ENCODE measurements around the gene PPP2R3C.
A peak's percentile ranks its signal among the peaks of the same experiment; 100 is the strongest.
"Not testable (repeated sequence)": the region's sequence is repeated elsewhere in the genome, so short reads cannot be mapped to it uniquely, and the experiment has no call there.

Gene PPP2R3C

GRCh38 chr14:35124127-35124526 is 2.3 kb upstream of the PPP2R3C start:
- DNase-seq (ENCODE audit: low spot score), result no peak

- DNase-seq (ENCODE audit: low spot score), result no peak
Observed at GRCh38 chr14:35123388-35123703, 1.6 kb upstream of the PPP2R3C start.

- DNase-seq (ENCODE audit: low spot score), result peak; percentile 26
Observed at GRCh38 chr14:35122696-35123387, 1.1 kb upstream of the PPP2R3C start.

DNA sequence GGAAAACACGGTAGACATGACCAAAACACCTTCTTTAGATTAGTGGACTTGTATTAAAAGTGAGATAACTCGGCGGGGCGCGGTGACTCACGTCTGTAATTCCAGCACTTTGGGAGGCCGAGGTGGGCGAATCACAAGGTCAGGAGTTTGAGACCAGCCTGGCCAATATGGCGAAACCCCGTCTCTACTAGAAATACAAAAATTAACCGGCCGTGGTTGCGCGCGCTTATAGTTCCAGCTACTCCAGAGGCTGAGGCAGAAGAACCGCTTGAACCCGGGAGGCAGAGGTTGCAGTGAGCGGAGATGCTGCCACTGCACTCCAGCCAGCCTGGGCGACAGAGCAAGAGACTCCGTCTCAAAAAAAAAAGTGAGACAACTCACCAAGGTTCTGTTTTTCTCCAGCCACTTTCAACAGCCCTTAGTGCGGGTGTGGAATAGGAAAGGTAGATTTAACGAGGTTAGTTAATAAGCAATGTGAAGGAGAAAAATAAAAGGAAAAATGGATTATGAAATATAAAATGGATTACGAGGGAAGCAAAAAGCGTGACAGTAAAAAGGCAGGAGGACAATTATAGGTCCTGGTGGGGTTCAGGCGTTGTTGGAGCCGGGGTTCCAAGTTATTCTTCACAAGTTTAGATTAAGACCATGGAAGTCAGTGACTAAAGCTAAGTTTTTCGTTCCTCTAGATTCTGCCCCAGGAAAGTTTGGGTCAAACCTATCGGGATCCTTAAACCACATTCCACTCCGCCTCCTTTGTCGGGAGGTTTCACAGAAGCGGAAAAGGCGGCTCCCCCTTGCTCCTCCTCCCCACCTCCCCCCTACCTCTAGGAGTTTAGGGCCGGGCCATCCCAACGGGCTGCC is 534 bp downstream of the PPP2R3C start:
- no peak for DNase-seq (ENCODE audit: low spot score)

GRCh38 chr14:35117112-35117511 is 4.7 kb downstream of the PPP2R3C start:
- DNase-seq (ENCODE audit: low spot score), result no peak

DNA sequence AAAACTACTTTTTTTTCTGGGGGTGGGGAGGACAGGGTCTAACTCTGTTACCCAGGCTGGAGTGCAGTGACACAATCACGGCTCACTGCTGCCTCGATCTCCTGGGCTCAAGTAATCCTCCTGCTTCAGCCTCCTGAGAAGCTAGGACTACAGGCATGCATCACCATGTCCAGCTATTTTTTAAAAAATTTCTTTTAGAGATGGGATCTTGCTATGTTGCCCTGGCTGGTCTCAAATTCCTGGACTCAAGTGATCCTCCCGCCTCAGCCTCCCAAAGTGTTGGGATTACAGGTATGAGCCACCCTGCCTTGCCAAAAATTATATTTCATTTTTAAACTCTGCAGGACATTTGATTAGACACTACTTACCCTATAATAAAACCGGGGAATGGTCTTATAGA is 5.5 kb downstream of the PPP2R3C start:
- no peak for DNase-seq (ENCODE audit: low spot score)

- no peak for DNase-seq (ENCODE audit: low spot score)
Observed at GRCh38 chr14:35114036-35114435, 7.8 kb downstream of the PPP2R3C start.

DNA sequence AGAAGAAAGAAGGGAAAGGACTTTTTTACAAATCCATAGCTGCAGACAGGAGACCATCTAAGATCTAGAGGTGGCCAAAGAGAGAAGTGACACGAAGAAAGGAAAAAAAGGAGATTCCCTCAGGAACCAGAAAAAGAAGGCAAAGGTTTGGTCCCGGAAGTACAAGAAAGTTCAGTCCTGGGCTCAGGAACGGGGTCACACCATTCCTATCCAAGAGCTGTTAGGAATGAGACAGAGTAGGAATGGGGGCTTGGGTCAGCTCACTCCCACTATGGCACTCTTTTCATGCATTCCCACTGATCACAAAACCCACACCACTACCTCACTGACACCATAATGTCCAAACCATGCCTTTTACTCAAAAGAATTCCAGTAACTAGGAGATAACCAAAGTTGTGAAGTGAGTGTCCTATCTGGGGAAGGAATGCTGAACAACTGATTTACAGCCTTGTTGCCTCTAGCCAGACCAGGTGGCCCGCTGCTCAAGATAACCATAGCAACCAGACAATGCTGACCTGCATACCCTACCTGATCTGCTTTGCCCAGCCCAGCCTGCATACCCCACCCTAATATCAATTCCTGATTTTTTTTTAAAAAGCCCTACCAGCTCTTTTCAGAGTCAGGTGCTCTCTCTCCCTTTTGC is 8.4 kb downstream of the PPP2R3C start:
- no peak for DNase-seq (ENCODE audit: low spot score)

DNA sequence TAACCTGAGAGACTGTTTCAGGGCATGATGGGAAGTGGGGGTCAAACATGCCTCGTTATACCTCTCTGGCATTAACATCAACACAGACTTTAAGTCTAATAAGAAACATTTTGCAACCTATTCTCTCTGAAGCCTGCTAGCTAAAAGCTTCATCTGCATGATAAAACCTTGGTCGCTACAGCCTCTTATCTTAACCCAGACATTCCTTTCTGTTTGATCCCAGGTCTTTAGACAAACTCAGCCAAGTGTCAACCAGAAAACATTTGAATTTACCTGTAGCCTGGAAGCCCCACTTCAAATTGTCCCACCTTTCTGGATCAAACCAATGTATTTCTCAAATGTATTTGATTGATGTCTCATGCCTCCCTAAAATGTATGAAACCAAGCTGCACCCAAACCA is 9.1 kb downstream of the PPP2R3C start:
- DNase-seq (ENCODE audit: low spot score), result no peak

- no peak for DNase-seq (ENCODE audit: low spot score)
Observed at GRCh38 chr14:35107866-35108265, 13.9 kb downstream of the PPP2R3C start.

GRCh38 chr14:35094645-35095044 is 27.1 kb downstream of the PPP2R3C start:
- not testable (repeated sequence) for DNase-seq (ENCODE audit: low spot score)

DNA sequence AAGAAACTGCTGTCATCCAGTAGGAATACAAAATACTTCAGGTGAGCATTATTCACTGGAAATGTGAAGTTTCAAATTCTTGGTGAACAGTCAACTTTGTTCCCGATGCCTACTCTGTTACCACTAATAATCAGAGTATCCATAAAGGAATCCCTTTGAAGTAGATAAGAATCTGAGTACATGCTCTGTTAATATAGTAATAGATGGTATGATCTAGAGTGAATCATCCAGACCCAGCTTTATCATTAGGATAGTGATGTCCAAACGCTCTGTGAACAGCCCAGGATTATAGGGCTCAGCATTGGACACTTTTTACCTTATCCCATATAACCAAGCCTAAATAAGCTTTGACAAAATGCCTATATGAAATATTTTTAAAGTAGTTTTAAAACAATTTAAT is 33.3 kb downstream of the PPP2R3C start:
- DNase-seq (ENCODE audit: low spot score), result no peak

- DNase-seq (ENCODE audit: low spot score), result peak; percentile 42
Observed at GRCh38 chr14:35085441-35085840, 36.3 kb downstream of the PPP2R3C start.

DNA sequence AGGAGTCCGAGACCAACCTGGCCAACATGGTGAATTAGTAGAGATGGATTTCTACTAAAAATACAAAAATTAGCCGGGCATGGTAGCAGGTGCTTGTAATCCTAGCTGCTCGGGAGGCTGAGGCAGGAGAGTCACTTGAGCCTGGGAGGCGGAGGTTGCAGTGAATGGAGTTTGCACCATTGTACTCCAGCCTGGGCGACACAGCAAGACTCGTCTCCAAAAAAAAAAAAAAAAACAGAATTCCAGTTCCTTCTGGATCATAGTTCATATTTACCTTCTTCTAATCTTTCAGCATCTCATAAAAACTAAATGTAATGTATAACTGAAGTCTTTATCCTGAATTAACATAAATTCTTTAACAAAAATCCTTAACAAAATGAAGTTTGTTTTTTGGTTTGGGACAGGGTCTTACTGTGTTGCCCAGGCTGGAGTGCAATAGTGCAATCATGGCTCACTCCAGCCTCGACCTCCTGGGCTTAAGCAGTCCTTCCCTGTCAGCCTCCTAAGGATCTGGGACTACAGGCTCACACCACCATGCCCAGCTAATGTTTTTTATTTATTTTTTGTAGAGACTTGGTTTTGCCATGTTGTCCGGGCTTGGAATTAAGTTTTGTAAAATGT is 38.1 kb downstream of the PPP2R3C start:
- DNase-seq (ENCODE audit: low spot score), result no peak

GRCh38 chr14:35079742-35080141 is 42.0 kb downstream of the PPP2R3C start:
- no peak for DNase-seq (ENCODE audit: low spot score)

DNA sequence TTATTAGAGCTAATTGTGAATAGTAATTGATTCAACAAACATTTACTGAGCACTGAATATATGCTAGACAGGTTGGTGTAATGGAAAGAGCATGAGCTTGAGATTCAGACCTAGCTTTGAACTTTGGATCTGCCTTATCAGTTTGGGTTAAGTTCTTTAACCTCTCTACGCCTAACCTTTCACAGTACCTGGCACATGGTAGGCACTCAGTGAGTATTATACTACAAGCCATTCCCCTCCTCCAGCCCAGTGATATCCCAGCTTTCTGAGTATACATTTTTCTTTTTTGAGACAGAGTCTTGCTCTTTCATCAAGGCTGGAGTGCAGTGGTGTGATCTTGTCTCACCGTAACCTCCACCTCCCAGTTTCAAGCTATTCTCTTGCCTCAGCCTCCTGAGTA is 43.7 kb downstream of the PPP2R3C start:
- DNase-seq (ENCODE audit: low spot score), result no peak

GRCh38 chr14:35073486-35073885 is 48.3 kb downstream of the PPP2R3C start:
- DNase-seq (ENCODE audit: low spot score), result no peak

- no peak for DNase-seq (ENCODE audit: low spot score)
Observed at GRCh38 chr14:35072226-35072625, 49.6 kb downstream of the PPP2R3C start.

DNA sequence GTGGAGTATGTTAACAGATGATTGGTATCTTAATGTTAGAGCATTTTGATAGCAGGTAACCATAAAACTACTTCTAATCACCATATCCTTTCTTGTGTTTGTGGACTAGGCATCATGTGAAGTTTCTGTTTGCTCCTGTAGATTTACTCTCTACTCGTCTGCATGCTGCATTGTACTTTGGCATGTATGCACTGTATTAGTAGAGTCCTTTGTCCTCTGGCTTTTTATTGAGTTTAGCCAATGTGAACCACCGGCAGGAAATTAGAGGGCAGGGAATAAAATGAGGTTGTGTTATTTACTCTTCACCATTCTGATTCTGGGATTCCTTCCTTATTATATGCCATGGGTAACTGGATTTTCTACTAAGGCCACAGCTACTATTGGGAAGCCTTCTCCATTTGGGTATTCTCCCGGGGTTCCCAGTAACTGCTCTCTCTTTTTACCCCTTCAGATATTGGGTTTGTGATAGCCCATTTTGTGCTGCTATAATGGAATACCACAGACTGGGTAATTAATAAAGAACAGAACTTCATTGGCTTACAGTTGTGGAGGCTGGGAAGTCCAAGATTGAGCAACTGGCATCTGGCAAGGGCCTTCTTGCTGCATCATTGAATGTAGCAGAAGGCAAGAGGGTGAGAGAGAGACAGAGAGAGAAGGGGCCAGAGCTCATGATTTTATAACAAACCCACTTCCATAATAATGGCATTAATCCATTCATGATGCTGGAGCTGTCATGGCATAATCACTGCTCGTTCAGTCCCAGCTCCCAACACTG is 53.4 kb downstream of the PPP2R3C start:
- no peak for DNase-seq (ENCODE audit: low spot score)

GRCh38 chr14:35065731-35066130 is 56.1 kb downstream of the PPP2R3C start:
- not testable (repeated sequence) for DNase-seq (ENCODE audit: low spot score)

DNA sequence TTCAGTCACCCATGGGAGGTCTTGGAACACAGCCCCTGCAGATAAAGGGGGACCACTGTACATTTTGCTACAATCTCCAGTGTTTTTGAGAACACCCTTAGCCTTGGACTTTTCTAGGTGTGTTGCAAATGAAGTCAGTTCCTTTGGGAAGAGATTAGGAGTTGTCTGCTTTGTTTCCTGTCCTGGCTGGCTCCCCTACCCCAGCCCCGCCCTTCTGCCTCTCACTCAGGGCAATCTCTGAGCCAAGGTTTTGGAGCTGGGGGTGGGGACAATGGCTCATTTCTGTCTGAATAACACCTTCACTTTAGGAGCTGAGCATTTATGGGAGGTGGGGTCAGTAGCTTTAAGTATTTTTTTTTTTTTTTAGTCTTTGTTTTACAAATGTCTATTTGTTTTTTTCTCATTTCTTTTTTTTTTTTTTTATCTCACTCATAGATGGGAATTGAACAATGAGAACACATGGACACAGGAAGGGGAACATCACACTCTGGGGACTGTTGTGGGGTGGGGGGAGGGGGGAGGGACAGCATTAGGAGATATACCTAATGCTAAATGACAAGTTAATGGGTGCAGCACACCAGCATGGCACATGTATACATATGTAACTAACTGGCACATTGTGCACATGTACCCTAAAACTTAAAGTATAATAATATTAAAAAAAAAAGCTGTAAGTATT is 60.5 kb downstream of the PPP2R3C start:
- DNase-seq (ENCODE audit: low spot score), result not testable (repeated sequence)
